Tibial artery (tissue), 4 donors: ENCODE measurements around the gene CELF1.

Source experiments
- DNase-seq, 2 donors: peaks; one replicate each; pipeline ENCODE4 v3.0.0-alpha.2; 2019
- H3K27ac ChIP-seq, 2 donors: fragments of 200-600 bp; sonication (generic) in 1 of 2; 1 replicate in 1 of 2; 2 replicates in 1 of 2; pipeline ENCODE4 v1.5.1; 2018 to 2019; ENCODE audit warnings: mild to moderate bottlenecking in 1 of 2
- H3K27me3 ChIP-seq, 2 donors: fragments of 200-600 bp; sonication (generic) in 1 of 2; one replicate each; pipeline versions ENCODE4 v1.5.1 to v1.6.0; 2016 to 2019
- H3K36me3 ChIP-seq, 3 donors: fragments of 200-600 bp; sonication (generic) in 2 of 3; one replicate each; pipeline ENCODE4 v1.5.1; 2016 to 2019; ENCODE audit warnings: mild to moderate bottlenecking in 2 of 3
- H3K4me1 ChIP-seq, 4 donors: fragments of 200-600 bp; sonication (generic) in 2 of 4; 1 replicate in 3 of 4; 2 replicates in 1 of 4; pipeline ENCODE4 v1.5.1; 2016 to 2019
- H3K4me3 ChIP-seq, 2 donors: fragments of 200-600 bp; sonication (generic) in 1 of 2; 1 replicate in 1 of 2; 2 replicates in 1 of 2; pipeline ENCODE4 v1.5.1; 2018 to 2019; ENCODE audit warnings: mild to moderate bottlenecking in 2 of 2
- H3K9me3 ChIP-seq, 3 donors: fragments of 200-600 bp; sonication (generic) in 1 of 3; one replicate each; pipeline ENCODE4 v1.5.1; 2016 to 2019
- intact Hi-C: fragments of 100-400 bp; cut with DNase I; formaldehyde crosslinking; loops from one replicate; pipeline ENCODE4 v1.15.0; 2023; ENCODE audit warnings: low total_unique reads
- TF ChIP-seq, protein P1 (sequence below), 2 experiments: fragments of 200-600 bp in 1 of 2; fragments of 450-650 bp in 1 of 2; IDR thresholded peaks; one replicate each; pipeline ENCODE4 v1.5.1; 2017 to 2019; ENCODE audit warnings: antibody characterized with exemption in 2 of 2, mild to moderate bottlenecking in 1 of 2, moderate library complexity in 1 of 2

CELF1 gene

GRCh38 chr11:47508240-47508957 is 44.5 kb downstream of the CELF1 start:
- Histone ChIP-seq H3K4me1 (peaks cover 0 to 94% (median 54%) of the 10 kb centered on the region in 4 donors), H3K27me3 (no peaks in the 10 kb centered on the region), H3K36me3 (no peaks in the 10 kb centered on the region), H3K4me3 (no peak overlapping the region), H3K27ac (peak overlapping the region; percentile 29 to 44), H3K9me3 (no peaks in the 10 kb centered on the region)
- DNase-seq = no peak
- intact Hi-C loops = no loop called here
- TF ChIP-seq, protein P1, sequence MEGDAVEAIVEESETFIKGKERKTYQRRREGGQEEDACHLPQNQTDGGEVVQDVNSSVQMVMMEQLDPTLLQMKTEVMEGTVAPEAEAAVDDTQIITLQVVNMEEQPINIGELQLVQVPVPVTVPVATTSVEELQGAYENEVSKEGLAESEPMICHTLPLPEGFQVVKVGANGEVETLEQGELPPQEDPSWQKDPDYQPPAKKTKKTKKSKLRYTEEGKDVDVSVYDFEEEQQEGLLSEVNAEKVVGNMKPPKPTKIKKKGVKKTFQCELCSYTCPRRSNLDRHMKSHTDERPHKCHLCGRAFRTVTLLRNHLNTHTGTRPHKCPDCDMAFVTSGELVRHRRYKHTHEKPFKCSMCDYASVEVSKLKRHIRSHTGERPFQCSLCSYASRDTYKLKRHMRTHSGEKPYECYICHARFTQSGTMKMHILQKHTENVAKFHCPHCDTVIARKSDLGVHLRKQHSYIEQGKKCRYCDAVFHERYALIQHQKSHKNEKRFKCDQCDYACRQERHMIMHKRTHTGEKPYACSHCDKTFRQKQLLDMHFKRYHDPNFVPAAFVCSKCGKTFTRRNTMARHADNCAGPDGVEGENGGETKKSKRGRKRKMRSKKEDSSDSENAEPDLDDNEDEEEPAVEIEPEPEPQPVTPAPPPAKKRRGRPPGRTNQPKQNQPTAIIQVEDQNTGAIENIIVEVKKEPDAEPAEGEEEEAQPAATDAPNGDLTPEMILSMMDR (IDR thresholded peaks at IDR 0.05) = no peak

GRCh38 chr11:47507563-47508239 is 45.2 kb downstream of the CELF1 start:
- Histone ChIP-seq H3K9me3 (no peaks in the 10 kb centered on the region), H3K4me3 (no peak overlapping the region), H3K27ac (peak overlapping the region in 1 of 2 donors; percentile 47), H3K27me3 (no peaks in the 10 kb centered on the region), H3K36me3 (no peaks in the 10 kb centered on the region), H3K4me1 (peaks cover 0 to 87% (median 50%) of the 10 kb centered on the region in 4 donors)
- no peak for DNase-seq
- intact Hi-C loops = no loop called here
- TF ChIP-seq, protein P1 (IDR thresholded peaks at IDR 0.05) = no peak

DNA sequence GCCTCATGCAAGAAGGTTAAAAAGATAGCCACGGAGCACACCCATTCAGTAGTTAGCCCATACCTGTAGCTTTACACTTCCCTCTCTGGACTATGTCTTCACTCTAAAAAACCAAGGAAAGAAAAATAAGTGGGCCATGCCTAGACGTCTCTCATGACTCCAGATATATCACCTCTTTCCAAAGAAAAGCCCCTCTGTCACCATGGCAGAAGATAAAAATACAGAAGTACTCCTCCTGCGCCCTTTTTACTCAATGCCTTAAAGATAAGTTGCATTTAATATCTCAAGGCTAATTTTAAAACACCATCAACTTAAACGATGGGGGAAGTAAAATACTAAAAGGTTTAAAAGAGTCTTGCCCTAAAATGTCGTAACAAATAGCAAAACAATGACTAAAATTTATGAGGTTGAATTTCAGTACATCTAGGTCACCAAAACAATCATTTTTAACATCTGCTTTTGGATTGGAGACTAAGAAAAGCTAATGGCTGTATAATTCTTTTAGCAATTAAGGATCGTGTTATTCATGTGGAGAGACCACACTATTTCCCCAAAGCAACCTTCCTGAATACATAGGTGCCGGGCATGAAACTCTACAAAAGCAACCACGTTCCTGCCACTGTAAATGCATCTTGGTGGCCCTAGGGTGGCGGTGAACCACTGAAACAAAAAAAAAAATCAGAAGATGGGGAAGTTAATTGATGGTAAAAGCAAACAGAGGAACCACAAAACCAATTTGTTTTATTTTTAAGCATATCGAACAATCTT is 46.0 kb downstream of the CELF1 start:
- Histone ChIP-seq H3K27ac (peak overlapping the region in 1 of 2 donors; percentile 47), H3K27me3 (no peaks in the 10 kb centered on the region), H3K36me3 (no peaks in the 10 kb centered on the region), H3K9me3 (no peaks in the 10 kb centered on the region), H3K4me3 (no peak overlapping the region), H3K4me1 (peaks cover 0 to 80% (median 46%) of the 10 kb centered on the region in 4 donors)
- no peak for DNase-seq
- TF ChIP-seq, protein P1 (IDR thresholded peaks at IDR 0.05) = no peak
- intact Hi-C loops = no loop called here

GRCh38 chr11:47506373-47506772 is 46.6 kb downstream of the CELF1 start:
- TF ChIP-seq, protein P1 (IDR thresholded peaks at IDR 0.05) = no peak
- intact Hi-C loops = no loop called here
- H3K27ac ChIP-seq = peak overlapping the region in 1 of 2 donors; percentile 47
- H3K4me1 ChIP-seq = peaks cover 0 to 79% (median 42%) of the 10 kb centered on the region in 4 donors
- no peaks in the 10 kb centered on the region for H3K36me3 ChIP-seq
- no peak overlapping the region for H3K4me3 ChIP-seq
- DNase-seq = no peak
- H3K9me3 ChIP-seq = no peaks in the 10 kb centered on the region
- no peaks in the 10 kb centered on the region for H3K27me3 ChIP-seq

DNA sequence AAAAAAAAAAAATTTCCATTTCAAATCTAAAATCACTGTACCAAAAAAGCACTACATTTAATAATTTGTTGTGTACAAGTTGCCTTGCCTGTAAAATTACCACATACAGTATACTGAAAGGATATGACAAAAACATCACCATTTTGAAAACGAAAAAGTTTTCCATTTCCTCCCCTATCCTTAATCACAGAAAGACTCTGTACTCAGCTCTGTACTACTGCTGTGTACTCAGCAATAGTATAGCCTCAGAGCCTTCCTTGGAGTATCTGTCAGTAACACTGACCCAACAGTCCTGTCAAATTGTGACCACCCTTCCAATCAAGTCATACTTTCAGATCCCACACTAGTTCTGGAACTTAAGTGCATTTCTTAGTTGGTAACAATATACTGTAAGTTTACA is 48.0 kb downstream of the CELF1 start:
- H3K4me1 ChIP-seq = peaks cover 0 to 79% (median 51%) of the 10 kb centered on the region in 4 donors
- intact Hi-C loops = no loop called here

More for the DNA sequence above, 48.0 kb downstream of the CELF1 start:
- Histone ChIP-seq H3K27ac (no peak overlapping the region), H3K27me3 (no peaks in the 10 kb centered on the region), H3K4me3 (no peak overlapping the region), H3K36me3 (no peaks in the 10 kb centered on the region), H3K9me3 (no peaks in the 10 kb centered on the region)
- no peak for DNase-seq
- TF ChIP-seq, protein P1 (IDR thresholded peaks at IDR 0.05) = no peak
